ENCODE data around the gene PCSK5.

- TF ChIP-seq CTCF (IDR thresholded peaks at IDR 0.05; ENCODE audit: insufficient read depth, low read length, poor library complexity, severe bottlenecking) (no peak), EZH2phosphoT487 (conservative IDR thresholded peaks at IDR 0.05; ENCODE audit: low read length) (no peak)
Measured at GRCh38 chr9:76092572-76092971, 202.1 kb downstream of the PCSK5 start.
